GM18909 (cell line): ENCODE measurements around the gene RBM33.
A peak's percentile ranks its signal among the peaks of the same experiment; 100 is the strongest.

Experiments used
- ATAC-seq: cut with Tn5 transposase; IDR thresholded peaks from one replicate; pipeline ENCODE4 v1.9.1; 2021; ENCODE audit warnings: mild to moderate bottlenecking; ENCODE audit not compliant: unreplicated experiment, poor library complexity

The RBM33 gene

DNA sequence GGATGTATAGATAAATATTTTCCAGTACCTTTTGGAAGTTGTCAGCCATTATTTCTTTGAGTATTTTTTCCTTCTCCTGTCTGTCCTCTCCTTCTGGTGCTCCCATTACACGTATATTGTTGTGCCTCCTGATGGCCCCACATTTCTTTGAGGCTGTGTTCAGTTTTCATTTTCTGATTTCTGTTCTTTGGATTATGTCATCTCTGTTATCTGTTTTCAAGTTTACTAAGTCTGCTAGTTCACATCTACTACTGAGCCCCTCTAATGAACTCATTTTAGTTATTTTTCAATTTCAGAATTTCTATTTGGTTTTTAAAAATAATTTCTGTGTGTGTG is 16.3 kb downstream of the RBM33 start:
- peak; percentile 56 for ATAC-seq

- no peak for ATAC-seq
These were observed 18.0 kb downstream of the RBM33 start for GRCh38 chr7:155662343-155663043.

DNA sequence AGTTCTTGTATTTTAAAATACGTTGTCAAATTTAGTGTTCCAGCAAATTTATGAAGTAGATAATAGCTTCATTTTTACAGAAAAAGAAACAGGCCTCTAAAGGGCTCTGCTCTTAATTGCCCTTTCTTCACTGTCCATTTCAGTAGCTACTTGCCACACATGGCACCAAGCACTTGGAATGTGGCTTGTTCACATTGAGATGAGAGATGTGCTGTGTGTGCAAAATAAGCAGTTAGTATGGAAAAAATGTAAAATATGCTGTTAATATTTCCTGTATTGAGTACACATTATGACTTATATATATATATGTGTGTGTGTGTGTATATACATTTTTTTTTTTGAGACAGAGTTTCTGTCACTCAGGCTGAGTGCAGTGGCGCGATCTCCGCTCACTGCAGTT is 19.5 kb downstream of the RBM33 start:
- ATAC-seq: no peak

GRCh38 chr7:155665079-155665956 is 20.9 kb downstream of the RBM33 start:
- no peak for ATAC-seq

- ATAC-seq: no peak
These were observed 21.5 kb downstream of the RBM33 start for GRCh38 chr7:155665957-155666287.

GRCh38 chr7:155667241-155667829 is 22.9 kb downstream of the RBM33 start:
- ATAC-seq: no peak

DNA sequence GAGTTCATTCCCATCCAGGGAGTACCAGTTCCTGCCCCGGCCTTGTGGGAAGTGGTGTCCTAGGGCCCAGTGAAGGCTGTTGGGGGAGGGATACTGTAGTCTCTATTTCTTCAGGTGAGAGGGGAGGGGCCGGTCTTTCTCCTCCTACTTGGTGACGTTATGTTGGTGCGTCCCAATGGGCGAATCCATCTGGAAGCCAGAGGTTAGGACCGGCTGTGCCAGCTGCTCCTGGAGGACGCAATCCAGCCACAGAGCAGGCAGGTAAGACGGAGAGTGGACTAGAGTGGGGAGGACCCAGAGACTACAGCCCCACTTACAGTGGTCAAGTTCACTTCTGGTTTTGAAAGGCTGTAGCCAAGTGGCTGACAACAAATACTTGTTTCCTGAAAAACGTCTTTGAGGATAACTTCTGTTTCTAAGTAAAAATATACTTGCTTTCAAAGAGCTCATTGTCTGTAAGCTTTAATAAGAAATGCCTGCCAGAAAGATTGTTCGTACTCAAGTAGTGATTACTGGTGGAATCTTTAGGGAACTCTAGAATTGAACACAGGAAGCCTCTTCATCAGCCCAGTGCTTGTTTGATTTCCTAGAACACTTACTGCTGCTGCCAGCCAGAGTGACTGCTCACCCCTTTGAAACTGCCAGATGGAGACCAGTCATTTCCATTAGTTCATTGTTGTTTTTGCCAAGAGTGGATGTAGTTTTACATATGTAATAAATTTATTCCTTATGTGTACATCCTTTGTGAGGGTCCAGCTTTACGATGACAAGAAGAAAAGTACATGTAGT is 25.4 kb downstream of the RBM33 start:
- no peak for ATAC-seq

- no peak for ATAC-seq
These were observed 26.1 kb downstream of the RBM33 start for GRCh38 chr7:155670521-155670920.

DNA sequence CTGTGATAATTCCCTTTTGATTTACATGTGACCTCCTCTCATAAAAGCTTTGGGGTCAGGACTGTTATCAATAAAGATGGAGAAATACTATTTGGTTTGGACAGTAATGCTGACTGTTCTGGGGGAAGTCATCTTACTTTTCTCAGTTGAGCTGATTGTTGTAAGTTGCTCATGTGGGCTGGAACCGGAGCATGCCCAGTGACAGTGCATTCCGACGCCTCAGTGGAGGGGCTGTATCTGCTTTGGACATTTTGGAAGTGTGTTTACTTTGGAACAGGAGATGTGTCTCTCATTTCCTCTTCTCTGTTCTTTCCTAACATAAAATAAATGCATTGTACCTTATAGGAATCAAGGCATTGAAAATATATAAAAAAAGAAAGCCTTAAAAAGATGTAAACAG is 30.1 kb downstream of the RBM33 start:
- ATAC-seq: no peak

GRCh38 chr7:155676052-155676451 is 31.6 kb downstream of the RBM33 start:
- ATAC-seq: peak; percentile 57

DNA sequence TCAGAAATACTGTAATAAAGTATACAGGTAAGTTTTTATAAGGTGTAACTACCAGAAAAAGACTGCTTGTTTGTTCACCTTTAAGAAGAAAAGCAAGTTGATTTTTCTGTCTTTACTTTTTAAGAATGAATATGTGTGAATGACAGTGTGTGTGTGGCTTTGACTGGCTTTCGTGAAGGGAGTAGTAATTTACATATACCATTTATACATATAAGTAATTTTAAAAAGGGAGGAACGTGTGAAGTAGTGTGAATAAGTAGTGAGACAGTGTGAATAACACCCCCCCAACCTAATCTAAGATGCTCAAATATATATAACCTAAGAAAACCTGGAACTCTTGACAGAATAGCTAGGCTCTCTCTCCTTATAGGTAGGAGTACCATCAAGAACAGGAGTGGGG is 33.2 kb downstream of the RBM33 start:
- ATAC-seq: no peak

- no peak for ATAC-seq
These were observed 35.7 kb downstream of the RBM33 start for GRCh38 chr7:155680124-155680523.

DNA sequence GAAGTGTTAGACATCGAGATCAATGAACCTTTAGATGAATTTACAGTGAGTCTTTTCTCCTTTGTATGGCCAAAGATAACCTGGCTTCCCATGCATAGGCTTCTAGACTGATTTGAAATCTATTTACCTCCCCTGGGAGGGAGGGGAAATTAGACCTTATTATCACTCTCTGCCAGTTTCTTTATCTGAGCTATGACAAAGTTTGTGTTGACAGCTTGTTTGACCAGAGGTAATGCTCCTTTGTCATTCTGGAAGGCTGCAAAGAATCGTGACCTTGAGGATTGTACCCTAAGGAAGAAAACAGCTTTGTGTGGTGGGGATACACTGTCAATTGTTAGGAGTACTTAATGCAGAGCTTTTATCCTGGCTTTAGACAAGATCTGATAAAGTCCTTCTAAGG is 36.4 kb downstream of the RBM33 start:
- ATAC-seq: no peak

DNA sequence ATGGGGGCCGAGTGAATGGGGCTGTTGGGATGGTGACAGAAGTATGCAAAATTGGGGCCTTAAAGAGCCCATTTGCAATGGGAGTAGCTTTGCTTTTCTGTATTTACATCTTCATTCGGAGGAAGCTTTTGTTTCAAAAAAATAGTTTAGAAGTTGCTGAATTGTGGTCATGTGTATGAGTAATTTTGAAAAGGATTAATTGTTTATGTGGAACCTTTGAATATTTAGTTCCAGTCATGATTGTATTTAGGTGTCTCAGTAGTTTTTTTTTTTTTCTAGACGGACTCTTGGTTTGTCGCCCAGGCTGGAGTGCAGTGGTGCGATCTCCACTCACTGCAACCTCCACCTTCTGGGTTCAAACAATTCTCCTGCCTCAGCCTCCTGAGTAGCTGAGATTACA is 37.2 kb downstream of the RBM33 start:
- ATAC-seq: no peak

DNA sequence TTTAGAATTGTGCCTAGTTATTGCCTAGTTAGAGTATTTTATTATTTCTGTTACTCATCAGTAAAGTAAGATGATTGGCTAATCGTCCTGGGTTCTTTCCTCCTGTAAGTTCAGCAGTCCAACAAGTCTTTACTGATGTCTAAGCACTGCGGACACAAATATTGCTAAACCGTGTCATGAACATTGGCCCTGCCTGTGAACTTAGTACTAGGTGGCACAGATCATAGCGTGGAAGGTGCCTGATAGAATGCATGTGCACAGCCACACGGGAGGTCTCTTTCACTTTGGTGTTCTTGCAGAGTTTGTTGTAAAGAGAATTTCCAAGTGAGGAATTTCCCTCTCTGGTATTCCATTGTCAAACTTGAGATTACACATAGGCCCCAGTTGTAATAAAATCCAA is 38.0 kb downstream of the RBM33 start:
- ATAC-seq: no peak

GRCh38 chr7:155683098-155683497 is 38.6 kb downstream of the RBM33 start:
- ATAC-seq: no peak

DNA sequence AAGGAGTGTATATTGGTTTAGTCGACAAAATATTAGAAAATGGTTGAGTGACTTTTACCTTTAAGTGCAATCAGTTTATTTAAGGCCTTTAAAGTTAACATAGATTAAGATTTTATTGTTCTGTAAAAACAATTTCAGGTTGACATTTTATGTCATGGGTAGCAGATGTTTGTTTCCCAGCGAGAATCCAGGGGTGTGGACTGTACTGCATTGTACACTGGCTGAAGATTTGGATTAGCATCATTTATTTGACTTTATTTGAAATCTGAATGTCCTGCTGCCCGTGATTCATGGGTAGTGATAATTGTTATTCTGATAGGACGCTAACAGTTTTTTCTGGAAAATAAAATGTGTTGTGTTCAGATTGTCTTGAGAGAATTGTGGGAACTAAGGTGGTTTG is 39.3 kb downstream of the RBM33 start:
- no peak for ATAC-seq

GRCh38 chr7:155684543-155684942 is 40.1 kb downstream of the RBM33 start:
- ATAC-seq: no peak

- ATAC-seq: peak; percentile 96
These were observed 40.8 kb downstream of the RBM33 start for GRCh38 chr7:155685070-155685790.

DNA sequence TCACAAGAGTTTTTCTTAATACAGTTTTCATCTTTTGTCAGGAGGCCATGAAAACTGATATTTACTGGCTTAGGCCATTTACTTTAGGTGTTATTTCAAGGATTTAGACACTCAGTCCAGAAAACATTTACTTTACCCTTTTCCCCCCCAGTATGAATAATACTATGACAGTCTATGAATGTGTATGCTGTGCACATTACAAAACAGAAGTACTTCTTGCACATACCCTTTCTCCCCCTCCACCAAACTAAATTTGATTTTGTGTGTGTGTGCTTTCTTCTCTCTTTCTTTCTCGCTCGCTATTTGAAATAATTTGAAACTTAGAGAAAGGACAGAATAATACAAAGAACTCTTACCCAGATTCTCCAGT is 41.3 kb downstream of the RBM33 start:
- peak; percentile 23 for ATAC-seq
